Measurements from ENCODE around the gene THRAP3. TPM values are rescaled to one million over a fixed set of nuclear protein-coding genes. Genes with fewer than 3 reads are reported as not detected.

Gene THRAP3
- total and polyA plus RNA-seq, 9 of the 15 experiments (the other 6 are each of a cell fraction or from before 2014, with no cell fraction given) = 66.2 to 135 (median 113) TPM

- Histone ChIP-seq H3K27me3 (ENCODE audit: control insufficient read depth in 2 of 2, insufficient read depth in 2 of 2, low read length in 2 of 2) (no peaks in the 10 kb centered on the region), H2AFZ (ENCODE audit: low read depth, low read length) (no peak overlapping the region), H3K4me1 (replicated peaks in 1 of 2; ENCODE audit: control insufficient read depth in 2 of 2, insufficient read depth in 2 of 2, low read length in 2 of 2) (peaks cover 5 to 16% of the 10 kb centered on the region in 2 experiments; a peak in 4 of 5 replicates), H3K9me3 (replicated peaks; ENCODE audit: control insufficient read depth, insufficient read depth, low read depth, low read length) (no peaks in the 10 kb centered on the region), H3K27ac (ENCODE audit: extremely low read depth, low read depth, low read length) (no peak overlapping the region), H4K20me1 (replicated peaks; ENCODE audit: control insufficient read depth, insufficient read depth, low read length) (peaks cover 9% of the 10 kb centered on the region; the same call in 1 of the 2 replicates), H3K79me2 (ENCODE audit: control insufficient read depth, insufficient read depth, low read length) (no peaks in the 10 kb centered on the region), H3K4me3 (no peak overlapping the region), H3K36me3 (ENCODE audit: control insufficient read depth, insufficient read depth, low read length) (peaks cover 90% of the 10 kb centered on the region; the same call in 2 of the 3 replicates), H3K9me1 (ENCODE audit: control insufficient read depth, insufficient read depth, low read length) (no peaks in the 10 kb centered on the region), H3K4me2 (ENCODE audit: insufficient read depth, low read length) (no peak overlapping the region), H3K9ac (ENCODE audit: insufficient read depth in 1 of 2, low read depth in 2 of 2, low read length in 2 of 2) (peak overlapping the region in 1 of 2 experiments; percentile 43; a peak in 2 of 4 replicates)
- in situ Hi-C loops (cut with MboI) = loop anchor here (5.0 kb wide), 1 partner anchor 72 kb away; no protein-coding TSS in a partner anchor
- WGBS (ENCODE audit: insufficient coverage, low coverage, missing lambda C conversion rate) = 94% methylated on average over 15 of the region's 16 CpGs
- BruUV-seq (replicated peaks) = no TSS peak
- CTCF ChIA-PET (ENCODE audit: low intra/inter-chr PET ratio) = no interaction called here
- FAIRE-seq = no peak
- intact Hi-C loops (cut with micrococcal nuclease) = no loop called here
- no peak for TF ChIP-seq RAD51 (IDR thresholded peaks at IDR 0.05; ENCODE audit: borderline replicate concordance, low read depth)
- TF ChIP-seq POLR2G (IDR thresholded peaks at IDR 0.05; ENCODE audit: low read depth, low read length) = peak; percentile 51
- no peak for DNase-seq (ENCODE audit: extremely low read depth in 1 of 4, low spot score in 3 of 4)
- POLR2A ChIA-PET = interaction anchor here (1.6 kb wide), 1 partner anchor 9 kb away, joined by 5 read pairs; no protein-coding TSS in a partner anchor
- ATAC-seq = no peak
Measured at GRCh38 chr1:36349839-36350238, 125.6 kb downstream of the THRAP3 start.

GRCh38 chr1:36350659-36351226, 126.5 kb downstream of the THRAP3 start:
- CTCF ChIA-PET (ENCODE audit: low intra/inter-chr PET ratio) = no interaction called here

More at GRCh38 chr1:36350659-36351226, 126.5 kb downstream of the THRAP3 start:
- no peak for FAIRE-seq
- Histone ChIP-seq H2AFZ (ENCODE audit: low read depth, low read length) (no peak overlapping the region), H3K79me2 (ENCODE audit: control insufficient read depth, insufficient read depth, low read length) (no peaks in the 10 kb centered on the region), H3K27me3 (ENCODE audit: control insufficient read depth in 2 of 2, insufficient read depth in 2 of 2, low read length in 2 of 2) (no peaks in the 10 kb centered on the region), H3K27ac (ENCODE audit: extremely low read depth, low read depth, low read length) (no peak overlapping the region), H3K9ac (ENCODE audit: insufficient read depth in 1 of 2, low read depth in 2 of 2, low read length in 2 of 2) (peak overlapping the region in 1 of 2 experiments; percentile 67; a peak in 2 of 4 replicates), H3K4me2 (ENCODE audit: insufficient read depth, low read length) (no peak overlapping the region), H3K36me3 (ENCODE audit: control insufficient read depth, insufficient read depth, low read length) (peaks cover 90% of the 10 kb centered on the region; the same call in 2 of the 3 replicates), H3K4me1 (replicated peaks in 1 of 2; ENCODE audit: control insufficient read depth in 2 of 2, insufficient read depth in 2 of 2, low read length in 2 of 2) (peaks cover 5 to 16% of the 10 kb centered on the region in 2 experiments; a peak in 4 of 5 replicates), H3K9me1 (ENCODE audit: control insufficient read depth, insufficient read depth, low read length) (no peaks in the 10 kb centered on the region), H3K4me3 (no peak overlapping the region), H4K20me1 (replicated peaks; ENCODE audit: control insufficient read depth, insufficient read depth, low read length) (peaks cover 9% of the 10 kb centered on the region; the same call in 1 of the 2 replicates), H3K9me3 (replicated peaks; ENCODE audit: control insufficient read depth, insufficient read depth, low read depth, low read length) (no peaks in the 10 kb centered on the region)
- no TSS peak for BruUV-seq (replicated peaks)
- 91% methylated on average over 12 of the region's 13 CpGs for WGBS (ENCODE audit: insufficient coverage, low coverage, missing lambda C conversion rate)
- POLR2A ChIA-PET = interaction anchor here (0.7 to 1.6 kb wide), 5 partner anchors 8 to 36 kb away, joined by 3 to 5 read pairs (median 4); no protein-coding TSS in a partner anchor
- ATAC-seq = no peak
- intact Hi-C loops (cut with micrococcal nuclease) (no loop called here), in situ Hi-C loops (cut with MboI) (no loop called here)
- TF ChIP-seq MTA3 (IDR thresholded peaks at IDR 0.05; ENCODE audit: borderline replicate concordance) = no peak
- TF ChIP-seq CREB1 (IDR thresholded peaks at IDR 0.05) = no peak
- TF ChIP-seq CREB1 (CRISPR knock-in tag; IDR thresholded peaks at IDR 0.05) = no peak
- TF ChIP-seq EZH2 (IDR thresholded peaks at IDR 0.05; ENCODE audit: borderline replicate concordance, low read depth, low read length) = no peak
- TF ChIP-seq PHF8 (IDR thresholded peaks at IDR 0.05; ENCODE audit: borderline replicate concordance, low read length) = no peak
- TF ChIP-seq FOXP4 (CRISPR knock-in tag; IDR thresholded peaks at IDR 0.05; ENCODE audit: borderline replicate concordance) = no peak
- TF ChIP-seq ZSCAN29 (IDR thresholded peaks at IDR 0.05) = no peak
- no peak for TF ChIP-seq BRD4 (IDR thresholded peaks at IDR 0.05)
- TF ChIP-seq TBP (optimal IDR thresholded peaks at IDR 0.05; ENCODE audit: low read depth, low read length) = no peak
- no peak for DNase-seq (ENCODE audit: extremely low read depth in 1 of 4, low spot score in 3 of 4)

Measured in K562 (cell line).